Cardiac muscle cell (in vitro differentiated cells and primary cell): Measurements from ENCODE around the gene SLC9A9. TPM values are rescaled to one million over a fixed set of nuclear protein-coding genes. Genes with fewer than 3 reads are reported as not detected.

ENCODE experiments used
- DNase-seq, 2 donors: peaks; one replicate each; pipeline versions ENCODE4 v3.0.0 to v3.0.0-alpha.2; 2010 to 2017; ENCODE audit warnings: low read depth in 1 of 2, low spot score in 1 of 2
- H3K27ac ChIP-seq: fragments of 200-600 bp; sonication (generic); 2 replicates; pipeline ENCODE4 v1.5.1; 2016
- H3K27me3 ChIP-seq: fragments of 200-600 bp; sonication (generic); 2 replicates; pipeline ENCODE4 v1.6.0; 2016; ENCODE audit warnings: control low read depth
- H3K36me3 ChIP-seq: fragments of 200-600 bp; sonication (generic); 2 replicates; pipeline ENCODE4 v1.5.1; 2016; ENCODE audit warnings: control low read depth
- H3K4me1 ChIP-seq: fragments of 200-600 bp; sonication (generic); 2 replicates; pipeline ENCODE4 v1.8.1; 2017; ENCODE audit warnings: low read depth, mild to moderate bottlenecking, mixed run types
- H3K4me3 ChIP-seq: fragments of 200-600 bp; sonication (generic); 2 replicates; pipeline ENCODE4 v1.5.1; 2016; ENCODE audit warnings: mild to moderate bottlenecking
- H3K9me3 ChIP-seq: fragments of 200-600 bp; sonication (generic); 2 replicates; pipeline ENCODE4 v1.5.1; 2017; ENCODE audit warnings: low read depth, mild to moderate bottlenecking, control low read depth
- polyA plus RNA-seq: library from polyadenylated mRNA; unstranded; fragments of >200 nt; fragmentation: Nextera tagmentation; extraction: Ambion mirVana; gene quantifications from 2 replicates; pipeline ENCODE4 v1.2.1, GENCODE V29; 2016
- total RNA-seq: library from RNA; depleted of rRNA; stranded (reverse); fragments of >200 nt; gene quantifications from 2 replicates; pipeline ENCODE4 v1.2.3, GENCODE V29; 2016
- TF ChIP-seq, protein P1 (sequence below): IDR thresholded peaks from 2 replicates; pipeline ENCODE4 v1.5.1; 2012; ENCODE audit warnings: low read depth, mild to moderate bottlenecking, low read length

The SLC9A9 gene
- total and polyA plus RNA-seq, 2 experiments from 2014 or later = 0.73 to 1.5 TPM

GRCh38 chr3:143686638-143687197 is 161.6 kb downstream of the SLC9A9 start:
- Histone ChIP-seq H3K36me3 (no peaks in the 10 kb centered on the region), H3K27ac (no peak overlapping the region), H3K9me3 (no peaks in the 10 kb centered on the region), H3K4me3 (no peak overlapping the region), H3K27me3 (no peaks in the 10 kb centered on the region), H3K4me1 (no peaks in the 10 kb centered on the region)
- DNase-seq = peak in 1 of 2 donors; percentile 10
- TF ChIP-seq, protein P1, sequence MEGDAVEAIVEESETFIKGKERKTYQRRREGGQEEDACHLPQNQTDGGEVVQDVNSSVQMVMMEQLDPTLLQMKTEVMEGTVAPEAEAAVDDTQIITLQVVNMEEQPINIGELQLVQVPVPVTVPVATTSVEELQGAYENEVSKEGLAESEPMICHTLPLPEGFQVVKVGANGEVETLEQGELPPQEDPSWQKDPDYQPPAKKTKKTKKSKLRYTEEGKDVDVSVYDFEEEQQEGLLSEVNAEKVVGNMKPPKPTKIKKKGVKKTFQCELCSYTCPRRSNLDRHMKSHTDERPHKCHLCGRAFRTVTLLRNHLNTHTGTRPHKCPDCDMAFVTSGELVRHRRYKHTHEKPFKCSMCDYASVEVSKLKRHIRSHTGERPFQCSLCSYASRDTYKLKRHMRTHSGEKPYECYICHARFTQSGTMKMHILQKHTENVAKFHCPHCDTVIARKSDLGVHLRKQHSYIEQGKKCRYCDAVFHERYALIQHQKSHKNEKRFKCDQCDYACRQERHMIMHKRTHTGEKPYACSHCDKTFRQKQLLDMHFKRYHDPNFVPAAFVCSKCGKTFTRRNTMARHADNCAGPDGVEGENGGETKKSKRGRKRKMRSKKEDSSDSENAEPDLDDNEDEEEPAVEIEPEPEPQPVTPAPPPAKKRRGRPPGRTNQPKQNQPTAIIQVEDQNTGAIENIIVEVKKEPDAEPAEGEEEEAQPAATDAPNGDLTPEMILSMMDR = no peak

- no peaks in the 10 kb centered on the region for H3K36me3 ChIP-seq
- no peaks in the 10 kb centered on the region for H3K27me3 ChIP-seq
- H3K4me1 ChIP-seq = no peaks in the 10 kb centered on the region
- H3K4me3 ChIP-seq = no peak overlapping the region
- peak in 1 of 2 donors; percentile 9 for DNase-seq
- H3K27ac ChIP-seq = no peak overlapping the region
- H3K9me3 ChIP-seq = no peaks in the 10 kb centered on the region
- TF ChIP-seq, protein P1 = no peak
Measured at GRCh38 chr3:143685491-143685890, 162.8 kb downstream of the SLC9A9 start.

DNA sequence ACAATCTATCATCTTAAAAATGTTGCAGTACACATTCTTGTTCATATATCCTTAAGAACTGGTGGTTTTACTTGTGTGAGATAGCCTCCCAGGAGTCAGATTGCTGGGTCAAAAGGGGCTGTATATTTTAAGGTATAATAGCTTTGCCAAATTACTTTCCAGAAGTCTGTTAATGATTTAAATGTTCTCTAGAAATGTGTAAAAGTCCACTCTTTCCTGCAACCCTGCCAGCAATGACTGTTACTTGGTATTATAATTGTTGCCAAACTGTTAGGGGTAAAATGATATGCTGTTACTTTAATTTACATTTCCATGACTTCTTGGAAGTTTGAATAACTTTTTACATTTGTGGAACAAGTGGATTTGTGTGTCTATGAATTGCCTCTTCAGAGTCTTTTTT is 170.8 kb downstream of the SLC9A9 start:
- Histone ChIP-seq H3K27me3 (no peaks in the 10 kb centered on the region), H3K27ac (no peak overlapping the region), H3K36me3 (no peaks in the 10 kb centered on the region), H3K4me1 (no peaks in the 10 kb centered on the region), H3K4me3 (no peak overlapping the region), H3K9me3 (no peaks in the 10 kb centered on the region)
- DNase-seq = no peak
- TF ChIP-seq, protein P1 = no peak

GRCh38 chr3:143676747-143677146 is 171.5 kb downstream of the SLC9A9 start:
- TF ChIP-seq, protein P1 = no peak
- DNase-seq = no peak
- Histone ChIP-seq H3K4me3 (no peak overlapping the region), H3K36me3 (no peaks in the 10 kb centered on the region), H3K27me3 (no peaks in the 10 kb centered on the region), H3K27ac (no peak overlapping the region), H3K4me1 (no peaks in the 10 kb centered on the region), H3K9me3 (no peaks in the 10 kb centered on the region)

- TF ChIP-seq, protein P1 = no peak
- H3K36me3 ChIP-seq = no peaks in the 10 kb centered on the region
- H3K27ac ChIP-seq = no peak overlapping the region
- no peaks in the 10 kb centered on the region for H3K27me3 ChIP-seq
- DNase-seq = no peak
- no peak overlapping the region for H3K4me3 ChIP-seq
- no peaks in the 10 kb centered on the region for H3K9me3 ChIP-seq
- H3K4me1 ChIP-seq = no peaks in the 10 kb centered on the region
Measured at GRCh38 chr3:143676021-143676420, 172.2 kb downstream of the SLC9A9 start.
